SU-DHL-6 (cell line): ENCODE measurements around the gene TPGS1.

Experiments used
- CTCF ChIP-seq: fragments of 200-600 bp; sonication (generic); IDR thresholded peaks from one replicate; pipeline ENCODE4 v1.5.1; 2017; ENCODE audit warnings: antibody characterized with exemption, mild to moderate bottlenecking, low read length, moderate library complexity; ENCODE audit not compliant: insufficient read depth, poor library complexity, severe bottlenecking
- EZH2phosphoT487 ChIP-seq: fragments of 200-600 bp; sonication (generic), shearing (Covaris generic); conservative IDR thresholded peaks from 2 replicates; pipeline ENCODE4 v1.6.1; 2018; ENCODE audit warnings: mild to moderate bottlenecking, antibody characterized with exemption, low read length, moderate library complexity, mixed read lengths

- no peak for TF ChIP-seq CTCF
- no peak for TF ChIP-seq EZH2phosphoT487
Observed at GRCh38 chr19:488505-489417, 18.5 kb upstream of the TPGS1 start.
